Caki2 (cell line): ENCODE data around the gene C1orf185. TPM values are rescaled to one million over a fixed set of nuclear protein-coding genes. Genes with fewer than 3 reads are reported as not detected.
A peak's percentile ranks its signal among the peaks of the same experiment; 100 is the strongest.

ENCODE experiments used
- DNase-seq: peaks from one replicate; pipeline ENCODE4 v3.0.0-alpha.2; 2015; ENCODE audit warnings: low read depth
- in situ Hi-C: cut with HindIII; loops from 2 replicates; pipeline ENCODE4 v1.10.0; 2016; ENCODE audit warnings: low sequenced_read_pairs, low pct_unique_long_range_greater_than_20kb, mixed read lengths
- total RNA-seq: library from RNA; depleted of rRNA; stranded (reverse); fragments of >200 nt; shearing (Covaris generic); gene quantifications from 2 replicates; pipeline ENCODE4 v1.2.3, GENCODE V29; 2014; ENCODE audit warnings: low replicate concordance; rRNA removed

C1orf185 gene
- not detected in 2 replicates for total RNA-seq

- DNase-seq, result no peak
- in situ Hi-C loops, result no loop called here
Measured at GRCh38 chr1:51101976-51102375, at the start of gene C1orf185. Gene C1orf185 (plus strand): TSS chr1:51102228. CDS start chr1:51102234, 6 bp downstream.

- no peak for DNase-seq
- in situ Hi-C loops, result no loop called here
Measured at GRCh38 chr1:51058858-51059257, 43.2 kb upstream of the C1orf185 start.

- in situ Hi-C loops, result no loop called here
- no peak for DNase-seq
Measured at GRCh38 chr1:51061231-51061918, 40.7 kb upstream of the C1orf185 start.

GRCh38 chr1:51063121-51063520 is 38.9 kb upstream of the C1orf185 start:
- in situ Hi-C loops, result no loop called here
- DNase-seq, result peak; percentile 77

GRCh38 chr1:51070011-51070410 is 32.0 kb upstream of the C1orf185 start:
- in situ Hi-C loops, result no loop called here
- DNase-seq, result no peak

- in situ Hi-C loops, result no loop called here
- no peak for DNase-seq
Measured at GRCh38 chr1:51070640-51071039, 31.4 kb upstream of the C1orf185 start.

GRCh38 chr1:51071291-51072042 is 30.6 kb upstream of the C1orf185 start:
- DNase-seq, result no peak
- in situ Hi-C loops, result no loop called here

- in situ Hi-C loops, result no loop called here
- DNase-seq, result no peak
Measured at GRCh38 chr1:51072043-51072439, 30.0 kb upstream of the C1orf185 start.

- no peak for DNase-seq
- in situ Hi-C loops, result no loop called here
Measured at GRCh38 chr1:51072651-51073050, 29.4 kb upstream of the C1orf185 start.

- DNase-seq, result no peak
- in situ Hi-C loops, result no loop called here
Measured at GRCh38 chr1:51073456-51073855, 28.6 kb upstream of the C1orf185 start.

GRCh38 chr1:51086496-51087271 is 15.3 kb upstream of the C1orf185 start:
- in situ Hi-C loops, result no loop called here
- no peak for DNase-seq

- in situ Hi-C loops, result no loop called here
Measured at GRCh38 chr1:51088474-51088873, 13.6 kb upstream of the C1orf185 start.

GRCh38 chr1:51093581-51093980 is 8.4 kb upstream of the C1orf185 start:
- DNase-seq, result no peak
- in situ Hi-C loops, result no loop called here

More at GRCh38 chr1:51088474-51088873, 13.6 kb upstream of the C1orf185 start:
- no peak for DNase-seq

GRCh38 chr1:51097171-51097570 is 4.9 kb upstream of the C1orf185 start:
- in situ Hi-C loops, result no loop called here
- no peak for DNase-seq

GRCh38 chr1:51100264-51100880 is 1.7 kb upstream of the C1orf185 start:
- in situ Hi-C loops, result no loop called here

GRCh38 chr1:51114137-51114536 is 12.1 kb downstream of the C1orf185 start:
- in situ Hi-C loops, result no loop called here
- DNase-seq, result no peak

More at GRCh38 chr1:51100264-51100880, 1.7 kb upstream of the C1orf185 start:
- no peak for DNase-seq

- in situ Hi-C loops, result no loop called here
- DNase-seq, result no peak
Measured at GRCh38 chr1:51115714-51116404, 13.8 kb downstream of the C1orf185 start.

- no peak for DNase-seq
- in situ Hi-C loops, result no loop called here
Measured at GRCh38 chr1:51119331-51119730, 17.3 kb downstream of the C1orf185 start.
